DND-41 (cell line): ENCODE data around the gene ADAMTSL2.

ENCODE experiments used
- CTCF ChIP-seq: IDR thresholded peaks from 2 replicates; pipeline ENCODE4 v1.5.1; 2012; ENCODE audit warnings: borderline replicate concordance, low read length, moderate library complexity, mild to moderate bottlenecking; ENCODE audit not compliant: poor library complexity, severe bottlenecking; ENCODE audit errors: extremely low read depth
- EZH2 ChIP-seq: IDR thresholded peaks from 3 replicates; pipeline ENCODE4 v1.6.1; 2012; ENCODE audit warnings: borderline replicate concordance, low read depth, mild to moderate bottlenecking, moderate library complexity, low read length, inconsistent platforms; ENCODE audit not compliant: severe bottlenecking

GRCh38 chr9:133606708-133607025 is 72.2 kb downstream of the ADAMTSL2 start:
- TF ChIP-seq CTCF: no peak
- TF ChIP-seq EZH2: no peak
